NT2/D1 (cell line): ENCODE results near the gene LIG1.
"Not testable (repeated sequence)": the region's sequence is repeated elsewhere in the genome, so short reads cannot be mapped to it uniquely, and the experiment has no call there.

Experiments
- DNase-seq: peaks from one replicate; pipeline ENCODE4 v3.0.0-alpha.2; 2011; ENCODE audit warnings: low read depth, low spot score
- H3K27me3 ChIP-seq: 2 replicates; pipeline ENCODE4 v1.6.0; 2011; ENCODE audit warnings: mild to moderate bottlenecking; ENCODE audit not compliant: insufficient read length, insufficient read depth
- H3K36me3 ChIP-seq: 2 replicates; pipeline ENCODE4 v1.6.1; 2011; ENCODE audit warnings: mild to moderate bottlenecking, low read length, mixed read lengths; ENCODE audit not compliant: insufficient read depth, insufficient read length
- H3K4me1 ChIP-seq: 2 replicates; pipeline ENCODE4 v1.5.1; 2011; ENCODE audit not compliant: insufficient read depth, insufficient read length
- H3K4me3 ChIP-seq: 2 replicates; pipeline ENCODE4 v1.5.1; 2011; ENCODE audit warnings: low read depth; ENCODE audit not compliant: insufficient read length
- H3K9ac ChIP-seq: 2 replicates; pipeline ENCODE4 v1.6.0; 2011; ENCODE audit warnings: low read depth; ENCODE audit not compliant: insufficient read length
- H3K9me3 ChIP-seq: 2 replicates; pipeline ENCODE4 v1.5.1; 2011; ENCODE audit warnings: mild to moderate bottlenecking, low read length; ENCODE audit not compliant: insufficient read depth
- SUZ12 ChIP-seq: IDR thresholded peaks from 2 replicates; pipeline ENCODE4 v1.6.1; 2011; ENCODE audit not compliant: insufficient read length, insufficient read depth; ENCODE audit errors: extremely low read depth
- YY1 ChIP-seq: IDR thresholded peaks from 2 replicates; pipeline ENCODE4 v1.6.1; 2011; ENCODE audit not compliant: insufficient read length, insufficient read depth
- ZNF274 ChIP-seq: IDR thresholded peaks from 2 replicates; pipeline ENCODE4 v1.6.1; 2011; ENCODE audit warnings: mild to moderate bottlenecking, low read depth, low read length

LIG1 gene

DNA sequence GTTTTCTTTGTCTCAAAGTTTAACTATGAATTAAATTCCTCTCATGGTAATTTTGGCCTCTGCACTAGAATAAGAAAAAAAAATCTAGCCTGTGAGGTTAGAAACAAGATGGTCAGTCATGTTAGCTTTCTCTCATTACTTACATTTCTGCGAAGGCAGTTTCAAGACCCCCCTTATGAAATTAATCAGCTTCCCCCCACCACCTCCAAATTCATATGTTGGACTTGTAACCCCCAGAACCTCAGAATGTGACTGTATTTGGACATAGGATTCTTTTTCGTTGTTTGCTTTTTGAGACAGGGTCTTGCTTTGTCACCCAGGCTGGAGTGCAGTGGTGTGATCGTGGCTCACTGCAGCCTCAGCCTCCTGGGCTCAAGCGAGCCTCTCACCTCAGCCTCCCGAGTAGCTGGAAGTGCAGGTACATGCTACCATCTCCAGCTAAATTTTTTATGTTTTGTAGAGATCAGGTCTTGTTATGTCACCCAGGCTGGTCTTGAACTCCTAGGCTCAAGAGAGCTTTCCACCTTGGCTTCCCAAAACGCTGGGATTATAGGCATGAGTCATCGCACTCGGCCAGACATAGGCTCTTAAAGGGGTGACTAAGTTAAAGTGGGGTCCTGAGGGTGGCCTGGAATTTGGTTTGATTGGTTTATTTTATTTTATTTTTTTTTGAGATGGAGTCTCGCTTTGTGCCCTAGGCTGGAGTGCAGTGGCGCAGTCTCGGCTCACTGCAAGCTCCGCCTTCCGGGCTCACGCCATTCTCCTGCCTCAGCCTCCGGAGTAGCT is 61.0 kb downstream of the LIG1 start:
- Histone ChIP-seq H3K4me1 (no peaks in the 10 kb centered on the region), H3K4me3 (no peak overlapping the region), H3K27me3 (no peaks in the 10 kb centered on the region), H3K9ac (no peak overlapping the region), H3K36me3 (no peaks in the 10 kb centered on the region), H3K9me3 (no peaks in the 10 kb centered on the region)
- no peak for DNase-seq
- TF ChIP-seq ZNF274 (no peak), SUZ12 (no peak), YY1 (no peak)

DNA sequence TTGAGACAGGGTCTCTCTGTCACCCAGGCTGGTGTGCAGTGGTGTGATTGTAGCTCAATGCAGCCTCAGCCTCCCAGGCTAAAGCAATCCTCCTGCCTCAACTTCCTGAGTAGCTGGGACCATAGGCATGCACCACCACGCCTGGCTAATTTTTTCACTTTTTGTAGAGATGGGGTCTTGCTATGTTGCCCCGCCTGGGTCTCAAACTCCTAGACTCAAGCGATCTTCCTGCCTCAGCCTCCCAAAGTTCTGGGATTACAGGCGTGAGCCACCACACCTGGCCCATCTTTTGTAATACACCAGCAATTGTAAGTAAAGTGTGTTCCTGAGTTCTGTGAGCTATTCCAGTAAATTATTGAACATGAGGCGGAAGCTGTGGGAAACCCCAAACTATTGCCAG is 66.2 kb downstream of the LIG1 start:
- no peaks in the 10 kb centered on the region for H3K9me3 ChIP-seq
- no peaks in the 10 kb centered on the region for H3K27me3 ChIP-seq
- no peak for TF ChIP-seq YY1
- no peak overlapping the region for H3K4me3 ChIP-seq
- DNase-seq, result no peak
- H3K4me1 ChIP-seq, result no peaks in the 10 kb centered on the region
- H3K36me3 ChIP-seq, result no peaks in the 10 kb centered on the region
- H3K9ac ChIP-seq, result no peak overlapping the region

DNA sequence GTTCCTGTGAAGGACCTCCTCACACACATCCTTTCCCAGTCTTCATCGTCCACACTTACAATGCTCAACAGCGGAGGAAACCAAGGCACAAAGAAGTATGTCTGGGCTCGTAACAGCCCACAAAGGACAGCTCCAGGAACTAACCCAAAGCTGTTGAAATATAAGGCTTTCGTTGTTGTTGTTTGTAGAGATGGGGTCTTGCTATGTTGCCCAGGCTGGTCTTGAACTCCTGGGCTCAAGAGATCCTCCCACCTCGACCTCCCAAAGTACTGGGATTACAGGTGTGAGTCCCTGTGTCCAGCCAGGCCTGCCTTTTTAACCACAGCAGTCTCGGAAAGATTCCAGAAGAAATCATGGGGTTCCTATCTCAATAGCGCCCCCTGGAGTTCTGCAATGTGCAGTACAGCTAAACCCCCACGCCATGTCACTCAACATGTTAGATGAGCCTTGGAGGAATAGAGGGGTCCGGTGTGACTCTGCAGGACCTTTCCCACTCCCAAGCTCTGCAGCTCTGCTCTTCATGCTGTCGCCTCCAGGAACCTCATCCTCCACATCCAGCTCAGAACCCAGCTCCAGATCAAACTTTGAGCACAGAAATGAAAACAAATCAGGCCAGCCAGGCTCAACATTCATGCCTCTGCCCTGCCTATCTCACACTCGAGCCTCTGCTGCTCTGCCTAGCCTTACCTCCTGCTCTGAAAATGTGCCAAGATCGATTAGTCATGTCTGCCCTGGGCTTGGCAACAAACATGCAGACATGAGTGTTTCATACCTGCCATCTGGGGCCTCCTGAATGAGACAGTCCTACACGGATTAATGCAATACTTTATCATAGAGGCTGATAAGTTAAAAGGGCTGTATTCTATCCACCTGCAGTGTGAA is 67.0 kb downstream of the LIG1 start:
- H3K9ac ChIP-seq, result no peak overlapping the region
- peak; percentile 47 for DNase-seq
- no peaks in the 10 kb centered on the region for H3K36me3 ChIP-seq
- H3K27me3 ChIP-seq, result no peaks in the 10 kb centered on the region
- no peaks in the 10 kb centered on the region for H3K4me1 ChIP-seq
- no peak for TF ChIP-seq YY1
- no peak for TF ChIP-seq SUZ12
- TF ChIP-seq ZNF274, result no peak
- H3K9me3 ChIP-seq, result no peaks in the 10 kb centered on the region
- no peak overlapping the region for H3K4me3 ChIP-seq

DNA sequence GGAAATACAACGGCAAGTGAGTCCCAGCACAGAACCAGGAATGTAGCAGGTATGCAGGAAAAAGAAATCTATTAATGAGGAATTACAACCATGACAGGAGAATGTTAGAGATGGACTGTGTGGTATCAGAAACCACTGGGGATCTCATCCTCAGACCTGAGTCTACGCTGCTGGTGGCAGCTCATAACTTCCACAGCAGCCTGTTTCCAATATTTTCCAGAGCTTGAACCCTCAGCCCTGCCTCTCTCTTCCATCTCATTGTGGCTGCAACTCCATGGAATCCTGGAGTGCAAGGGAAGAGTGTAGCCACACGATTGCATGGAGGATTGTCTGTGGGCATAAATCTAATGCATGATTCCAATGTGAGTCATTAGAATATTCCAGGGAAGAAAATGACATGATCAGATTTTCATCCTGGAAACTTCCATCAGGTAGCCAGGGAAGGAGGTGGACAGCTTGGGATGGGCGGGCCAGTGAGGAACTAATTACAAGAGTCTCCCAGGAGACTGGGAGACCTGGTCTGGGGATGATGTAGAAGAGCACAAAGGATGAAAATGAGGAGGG is 74.5 kb downstream of the LIG1 start:
- H3K4me3 ChIP-seq, result no peak overlapping the region
- DNase-seq, result no peak
- H3K36me3 ChIP-seq, result no peaks in the 10 kb centered on the region

DNA sequence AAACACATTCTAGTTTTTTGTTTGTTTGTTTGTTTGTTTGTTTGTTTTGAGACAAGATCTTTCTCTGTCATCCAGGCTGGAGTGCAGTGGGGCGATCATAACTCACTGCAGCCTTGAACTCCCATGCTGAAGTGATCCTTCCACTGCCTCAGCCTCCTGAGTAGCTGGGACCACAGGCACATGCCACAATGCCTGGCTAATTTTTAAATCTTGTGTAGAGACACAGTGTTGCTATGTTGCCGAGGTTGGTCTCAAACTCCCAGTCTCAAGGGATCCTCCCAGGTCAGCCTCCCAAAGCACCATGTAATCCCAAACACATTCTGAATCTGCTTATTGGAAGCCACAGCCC is 75.3 kb downstream of the LIG1 start:
- Histone ChIP-seq H3K36me3 (no peaks in the 10 kb centered on the region), H3K9me3 (no peaks in the 10 kb centered on the region), H3K9ac (no peak overlapping the region), H3K4me1 (no peaks in the 10 kb centered on the region), H3K27me3 (no peaks in the 10 kb centered on the region), H3K4me3 (no peak overlapping the region)
- no peak for DNase-seq
- no peak for TF ChIP-seq SUZ12
- TF ChIP-seq ZNF274, result no peak

More for the DNA sequence above, 74.5 kb downstream of the LIG1 start:
- Histone ChIP-seq H3K4me1 (no peaks in the 10 kb centered on the region), H3K9ac (no peak overlapping the region), H3K27me3 (no peaks in the 10 kb centered on the region), H3K9me3 (no peaks in the 10 kb centered on the region)
- TF ChIP-seq SUZ12 (no peak), ZNF274 (no peak), YY1 (no peak)

DNA sequence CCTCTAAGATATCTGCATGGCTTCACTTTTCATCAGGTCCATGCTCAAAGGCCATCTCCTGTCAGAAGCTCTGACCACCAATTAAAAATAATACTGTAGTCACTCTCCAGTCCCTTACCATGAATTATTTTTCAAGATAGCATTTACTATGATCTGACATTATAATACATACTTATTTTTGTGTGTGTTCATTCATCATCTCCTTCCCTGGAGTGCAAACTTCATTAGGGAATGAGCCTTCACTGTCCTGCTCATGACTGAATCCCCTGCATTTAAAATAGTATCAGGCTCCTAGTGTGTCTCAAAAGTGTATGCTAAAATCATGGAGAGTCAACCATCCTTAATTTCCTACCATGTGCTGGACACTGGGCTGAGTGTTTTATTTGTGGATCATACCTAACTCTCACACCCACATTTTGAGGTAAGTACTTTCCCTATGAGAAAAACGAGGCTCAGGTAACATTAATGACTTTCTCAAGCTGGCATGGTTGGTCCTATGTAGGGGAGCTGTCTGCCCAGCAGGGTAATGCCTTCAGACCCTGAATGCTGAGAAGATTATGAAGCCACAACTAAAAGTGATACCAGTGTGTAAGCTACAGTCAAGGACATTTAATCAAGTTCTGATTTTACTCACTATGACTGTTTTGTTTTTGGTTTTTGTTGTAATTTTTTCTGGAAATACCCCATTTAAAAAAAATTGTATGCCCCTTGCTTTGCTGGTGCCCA is 75.9 kb downstream of the LIG1 start:
- H3K9me3 ChIP-seq, result no peaks in the 10 kb centered on the region
- no peaks in the 10 kb centered on the region for H3K27me3 ChIP-seq
- TF ChIP-seq ZNF274 (no peak), YY1 (no peak), SUZ12 (no peak)
- H3K4me1 ChIP-seq, result no peaks in the 10 kb centered on the region
- H3K4me3 ChIP-seq, result no peak overlapping the region
- no peaks in the 10 kb centered on the region for H3K36me3 ChIP-seq
- DNase-seq, result no peak
- H3K9ac ChIP-seq, result no peak overlapping the region

DNA sequence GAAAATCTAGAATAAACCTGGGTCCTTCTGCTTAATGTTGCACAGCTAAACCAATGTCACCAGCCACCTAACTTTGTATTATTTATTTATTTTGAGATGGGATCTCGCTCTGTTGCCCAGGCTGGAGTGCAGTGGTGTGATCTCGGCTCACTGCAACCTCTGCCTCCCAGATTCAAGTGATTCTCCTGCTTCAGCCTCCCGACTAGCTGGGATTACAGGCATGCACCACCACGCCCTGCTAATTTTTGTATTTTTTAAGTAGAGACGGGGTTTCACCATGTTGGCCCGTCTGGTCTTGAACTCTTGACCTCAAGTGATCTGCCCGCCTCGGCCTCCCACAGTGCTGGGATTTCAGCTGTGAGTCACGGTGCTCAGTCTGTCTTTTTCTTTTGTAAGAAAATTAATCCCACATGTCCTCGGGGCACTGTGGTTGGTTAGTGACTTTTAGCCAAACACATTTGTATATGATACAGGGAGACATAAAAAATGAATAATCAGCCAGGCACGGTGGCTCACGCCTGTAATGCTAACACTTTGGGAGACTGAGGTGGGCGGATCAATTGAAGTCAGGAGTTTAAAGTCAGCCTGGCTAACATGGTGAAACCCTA is 78.9 kb downstream of the LIG1 start:
- H3K9ac ChIP-seq, DNase-seq: not testable (repeated sequence)

More for the DNA sequence above, 78.9 kb downstream of the LIG1 start:
- H3K4me3 ChIP-seq, H3K27me3 ChIP-seq, H3K4me1 ChIP-seq, H3K36me3 ChIP-seq, H3K9me3 ChIP-seq: not testable (repeated sequence)
